HG03045 (cell line): Measurements from ENCODE around the gene KANK2.
"Not testable (repeated sequence)": the region's sequence is repeated elsewhere in the genome, so short reads cannot be mapped to it uniquely, and the experiment has no call there.

Experiments
- ATAC-seq: cut with Tn5 transposase; IDR thresholded peaks from one replicate; pipeline ENCODE4 v1.9.1; 2021; ENCODE audit warnings: mild to moderate bottlenecking, moderate library complexity; ENCODE audit not compliant: unreplicated experiment

KANK2 gene

GRCh38 chr19:11175920-11176319, 21.4 kb downstream of the KANK2 start:
- no peak for ATAC-seq

GRCh38 chr19:11174336-11174735, 23.0 kb downstream of the KANK2 start:
- ATAC-seq = no peak

- no peak for ATAC-seq
Observed at GRCh38 chr19:11173516-11174155, 23.7 kb downstream of the KANK2 start.

- no peak for ATAC-seq
Observed at GRCh38 chr19:11172576-11172975, 24.8 kb downstream of the KANK2 start.

GRCh38 chr19:11171144-11171543, 26.2 kb downstream of the KANK2 start:
- ATAC-seq = no peak

GRCh38 chr19:11169896-11170678, 27.3 kb downstream of the KANK2 start:
- ATAC-seq = no peak

- ATAC-seq = no peak
Observed at GRCh38 chr19:11168568-11168967, 28.8 kb downstream of the KANK2 start.

- ATAC-seq = no peak
Observed at GRCh38 chr19:11166281-11167142, 30.8 kb downstream of the KANK2 start.

GRCh38 chr19:11165486-11166030, 31.8 kb downstream of the KANK2 start:
- no peak for ATAC-seq

- ATAC-seq = no peak
Observed at GRCh38 chr19:11164879-11165406, 32.4 kb downstream of the KANK2 start.

GRCh38 chr19:11164296-11164695, 33.0 kb downstream of the KANK2 start:
- ATAC-seq = no peak

GRCh38 chr19:11160440-11160768, 36.9 kb downstream of the KANK2 start:
- not testable (repeated sequence) for ATAC-seq

GRCh38 chr19:11159598-11160439, 37.5 kb downstream of the KANK2 start:
- no peak for ATAC-seq

GRCh38 chr19:11155373-11156120, 41.8 kb downstream of the KANK2 start, which contains the start of gene SPC24:
Gene SPC24, minus strand, starts transcription at chr19:11155782. Its CDS starts 6 bp downstream, at chr19:11155776.
- peak; percentile 98 for ATAC-seq

- ATAC-seq = no peak
Observed at GRCh38 chr19:11154683-11155047, 42.7 kb downstream of the KANK2 start.

GRCh38 chr19:11152318-11153062, 44.9 kb downstream of the KANK2 start:
- ATAC-seq = no peak

GRCh38 chr19:11151181-11151580, 46.2 kb downstream of the KANK2 start:
- ATAC-seq = no peak

GRCh38 chr19:11148001-11148400, 49.3 kb downstream of the KANK2 start:
- ATAC-seq = no peak

GRCh38 chr19:11145536-11145924, 51.8 kb downstream of the KANK2 start:
- no peak for ATAC-seq
